Gastrocnemius medialis (tissue), 4 donors: ENCODE measurements around the gene CENPH. TPM values are rescaled to one million over a fixed set of nuclear protein-coding genes. Genes with fewer than 3 reads are reported as not detected.
"Not testable (repeated sequence)": the region's sequence is repeated elsewhere in the genome, so short reads cannot be mapped to it uniquely, and the experiment has no call there.

ENCODE experiments used
- ATAC-seq, 2 donors: fragments of 150-250 bp; one replicate each; pipeline ENCODE4 v1.9.1; 2016
- DNase-seq, 2 donors: peaks; one replicate each; pipeline ENCODE4 v3.0.0-alpha.2; 2019
- H3K27ac ChIP-seq, 4 donors: fragments of 200-600 bp; sonication (generic); 1 replicate in 1 of 4; 2 replicates in 3 of 4; pipeline ENCODE4 v1.5.1; 2016 to 2018; ENCODE audit warnings: mild to moderate bottlenecking in 2 of 4, moderate library complexity in 1 of 4
- H3K27me3 ChIP-seq, 3 donors: fragments of 200-600 bp; sonication (generic) in 2 of 3; 1 replicate in 1 of 3; 2 replicates in 2 of 3; pipeline versions ENCODE4 v1.5.1 to v1.6.0; 2016 to 2019; ENCODE audit warnings: mild to moderate bottlenecking in 1 of 3, moderate library complexity in 1 of 3
- H3K36me3 ChIP-seq, 2 donors: fragments of 200-600 bp; sonication (generic) in 1 of 2; one replicate each; pipeline ENCODE4 v1.5.1; 2017 to 2018
- H3K4me1 ChIP-seq, 2 donors: fragments of 200-600 bp; sonication (generic) in 1 of 2; one replicate each; pipeline ENCODE4 v1.5.1; 2016 to 2017; ENCODE audit warnings: mild to moderate bottlenecking in 2 of 2
- H3K4me3 ChIP-seq, 4 donors: fragments of 200-600 bp; sonication (generic) in 3 of 4; 1 replicate in 1 of 4; 2 replicates in 3 of 4; pipeline ENCODE4 v1.5.1; 2016 to 2019; ENCODE audit warnings: mild to moderate bottlenecking in 2 of 4
- H3K9me3 ChIP-seq, 3 donors: fragments of 200-600 bp; sonication (generic) in 2 of 3; 1 replicate in 1 of 3; 2 replicates in 2 of 3; pipeline ENCODE4 v1.5.1; 2016 to 2019
- CTCF ChIP-seq, 5 experiments: fragments of 450-650 bp in 3 of 5; fragments of 200-600 bp in 2 of 5; sonication (generic) in 2 of 5; IDR thresholded peaks in 4 of 5; conservative IDR thresholded peaks in 1 of 5; 1 replicate in 4 of 5; 2 replicates in 1 of 5; pipeline ENCODE4 v1.5.1; 2016 to 2019; ENCODE audit warnings: antibody characterized with exemption in 5 of 5, mild to moderate bottlenecking in 3 of 5, moderate library complexity in 3 of 5
- POLR2A ChIP-seq, 2 donors: fragments of 450-650 bp; IDR thresholded peaks; one replicate each; pipeline ENCODE4 v1.6.1; 2017; ENCODE audit warnings: antibody characterized with exemption in 2 of 2, mild to moderate bottlenecking in 2 of 2, moderate library complexity in 2 of 2
- in situ Hi-C, 4 donors: fragments of 200-750 bp; cut with MboI; loops; one replicate each; pipeline versions ENCODE4 v1.15.0 to v1.8.0; 2017; ENCODE audit warnings: low sequenced_read_pairs in 4 of 4
- intact Hi-C: fragments of 100-400 bp; cut with DNase I; formaldehyde crosslinking; loops from one replicate; pipeline ENCODE4 v1.15.1; 2023; ENCODE audit warnings: low total_unique reads
- total RNA-seq, 4 donors: library from RNA; depleted of rRNA; stranded (reverse); fragments of >200 nt; gene quantifications; one replicate each; pipeline versions ENCODE4 v1.1.0 to v1.2.3, GENCODE V29; 2016

The CENPH gene
- total RNA-seq, 4 donors from 2014 or later = 0.87 to 4.9 (median 1.8) TPM

GRCh38 chr5:69250593-69250992 lies 61.2 kb downstream of the CENPH start:
- H3K4me1 ChIP-seq = no peaks in the 10 kb centered on the region
- TF ChIP-seq POLR2A (IDR thresholded peaks at IDR 0.05) (no peak), CTCF (IDR thresholded peaks at IDR 0.05 in 4 of 5, conservative IDR thresholded peaks at IDR 0.05 in 1 of 5) (no peak)
- H3K27me3 ChIP-seq = no peaks in the 10 kb centered on the region
- no peak overlapping the region for H3K27ac ChIP-seq
- no peaks in the 10 kb centered on the region for H3K9me3 ChIP-seq
- ATAC-seq (no peak), DNase-seq (no peak)
- H3K36me3 ChIP-seq = no peaks in the 10 kb centered on the region
- intact Hi-C loops (no loop called here), in situ Hi-C loops (no loop called here)
- no peak overlapping the region for H3K4me3 ChIP-seq

- TF ChIP-seq CTCF (IDR thresholded peaks at IDR 0.05 in 4 of 5, conservative IDR thresholded peaks at IDR 0.05 in 1 of 5) = no peak
- no peak for TF ChIP-seq POLR2A (IDR thresholded peaks at IDR 0.05)
- no peaks in the 10 kb centered on the region for H3K4me1 ChIP-seq
- no peaks in the 10 kb centered on the region for H3K27me3 ChIP-seq
- peaks cover 0 to 2% of the 10 kb centered on the region in 2 donors for H3K36me3 ChIP-seq
- DNase-seq (no peak), ATAC-seq (no peak)
- intact Hi-C loops = no loop called here
- H3K9me3 ChIP-seq = no peaks in the 10 kb centered on the region
- in situ Hi-C loops = no loop called here
- no peak overlapping the region for H3K27ac ChIP-seq
- H3K4me3 ChIP-seq = no peak overlapping the region
Measured at GRCh38 chr5:69252437-69252836, 63.1 kb downstream of the CENPH start.

GRCh38 chr5:69255940-69256339 lies 66.6 kb downstream of the CENPH start:
- H3K9me3 ChIP-seq, in situ Hi-C loops, H3K4me3 ChIP-seq, H3K27me3 ChIP-seq, intact Hi-C loops, H3K27ac ChIP-seq, H3K4me1 ChIP-seq, DNase-seq, ATAC-seq: not testable (repeated sequence)
- peaks cover 0 to 32% of the 10 kb centered on the region in 2 donors for H3K36me3 ChIP-seq

GRCh38 chr5:69257577-69257976 lies 68.2 kb downstream of the CENPH start:
- ATAC-seq (no peak), DNase-seq (no peak)
- H3K27ac ChIP-seq = no peak overlapping the region
- H3K27me3 ChIP-seq = no peaks in the 10 kb centered on the region
- no peaks in the 10 kb centered on the region for H3K4me1 ChIP-seq
- H3K9me3 ChIP-seq = no peaks in the 10 kb centered on the region
- intact Hi-C loops (no loop called here), in situ Hi-C loops (no loop called here)
- TF ChIP-seq CTCF (IDR thresholded peaks at IDR 0.05 in 4 of 5, conservative IDR thresholded peaks at IDR 0.05 in 1 of 5) (no peak), POLR2A (IDR thresholded peaks at IDR 0.05) (no peak)
- no peak overlapping the region for H3K4me3 ChIP-seq
- H3K36me3 ChIP-seq = peaks cover 0 to 45% of the 10 kb centered on the region in 2 donors

Other genes with a start within 250 kb of the CENPH start
- gene SLC30A5, start 95.6 kb upstream of the CENPH start, total RNA-seq = 10 to 100 TPM; 14.6 to 35.3 (median 24.5) TPM
- gene CCNB1, start 22.4 kb upstream of the CENPH start, total RNA-seq = 10 to 100 TPM in 1 of 4 donors, 1 to 10 TPM in 2, under 1 TPM in 1; 0.84 to 11.1 (median 2.7) TPM
- gene CDK7, start 45.3 kb downstream of the CENPH start, total RNA-seq = 10 to 100 TPM; 23.4 to 31.6 (median 28.0) TPM
- gene CCDC125, start 143.2 kb downstream of the CENPH start, total RNA-seq = 1 to 10 TPM in 3 of 4 donors, under 1 TPM in 1; 0.49 to 3.1 (median 2.1) TPM
- 10 to 100 TPM; 24.4 to 49.3 (median 32.5) TPM for gene AK6, start 179.9 kb downstream of the CENPH start, total RNA-seq
- 10 to 100 TPM; 35.3 to 58.6 (median 45.6) TPM for gene TAF9, start 179.9 kb downstream of the CENPH start, total RNA-seq
- 10 to 100 TPM in 3 of 4 donors, 1 to 10 TPM in 1; 7.3 to 18.3 (median 11.9) TPM for gene RAD17, start 180.2 kb downstream of the CENPH start, total RNA-seq
- gene MARVELD2, start 225.5 kb downstream of the CENPH start, total RNA-seq = 1 to 10 TPM in 2 of 4 donors, under 1 TPM in 2; 0.16 to 3.1 (median 1.4) TPM